Right lung (tissue), 5 donors: ENCODE measurements around the gene PDYN. TPM values are rescaled to one million over a fixed set of nuclear protein-coding genes. Genes with fewer than 3 reads are reported as not detected.

Experiments used
- DNase-seq, 2 donors: peaks; one replicate each; pipeline ENCODE4 v3.0.0-alpha.2; 2013
- polyA plus RNA-seq, 5 donors: library from polyadenylated mRNA; unstranded; fragments of 120-200 nt; gene quantifications; one replicate each; pipeline versions ENCODE4 v1.2.1 to v1.2.3, GENCODE V29; 2013; ENCODE audit warnings: inconsistent platforms in 1 of 5, low replicate concordance in 1 of 5; ENCODE audit not compliant: insufficient read length in 5 of 5, insufficient read depth in 1 of 5

The PDYN gene
- polyA plus RNA-seq, 5 donors, result not detected

DNA sequence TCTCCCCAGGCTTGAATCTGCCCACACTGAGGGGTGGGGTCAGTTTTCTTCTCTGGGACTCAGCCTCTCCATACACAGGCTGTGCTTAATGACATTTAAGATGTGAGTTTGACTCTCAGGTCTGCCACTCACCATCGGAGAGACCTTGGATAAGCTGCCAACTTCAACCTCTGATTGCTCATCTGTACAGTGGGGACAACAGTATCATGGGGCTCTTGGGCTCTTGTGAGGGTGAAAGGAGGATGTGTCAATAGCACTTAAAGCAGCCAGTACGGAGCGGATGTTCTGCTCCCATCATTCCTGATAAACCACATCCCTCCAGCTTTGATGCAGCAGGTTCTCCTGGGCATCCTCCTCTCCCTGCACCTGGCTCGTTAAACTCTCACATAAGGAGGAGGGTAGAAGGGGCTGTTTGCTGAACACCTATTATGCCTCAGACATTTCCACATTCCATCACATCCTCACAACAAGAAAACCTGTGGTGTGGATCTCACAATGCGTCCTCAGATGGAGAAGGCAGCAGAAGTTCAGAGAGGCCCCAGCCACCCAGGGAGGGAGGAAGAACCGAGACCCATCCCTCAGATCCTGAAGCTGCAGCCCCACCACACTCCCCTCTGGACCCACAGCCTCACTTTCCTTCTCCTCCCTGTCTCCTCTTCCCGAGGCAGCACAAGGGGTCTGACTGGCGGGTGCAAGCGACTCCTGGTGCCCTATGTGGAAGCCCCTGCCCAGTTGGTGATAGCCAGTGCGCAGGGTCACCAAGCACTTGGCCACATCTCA lies 1.9 kb upstream of the PDYN start:
- DNase-seq, result no peak

DNA sequence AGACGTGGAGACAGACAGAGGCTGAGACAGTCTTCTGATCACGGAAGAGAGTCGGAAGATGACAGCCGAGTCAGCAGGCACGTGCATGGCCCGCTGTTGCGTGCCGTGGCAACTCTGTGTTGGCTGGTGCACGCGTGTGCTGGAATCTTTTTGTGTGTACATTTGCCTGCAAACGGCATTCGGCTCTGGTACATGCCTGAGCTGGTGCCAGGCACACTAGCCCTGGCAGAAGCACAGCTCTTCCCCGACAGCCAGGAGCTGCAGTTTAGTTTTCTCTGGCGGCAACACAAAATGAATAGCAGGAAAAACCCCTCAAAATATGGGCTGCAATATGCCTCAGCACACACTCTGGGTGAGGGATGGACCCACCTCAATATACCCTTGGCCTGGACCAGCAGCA lies 769 bp upstream of the PDYN start:
- DNase-seq, result no peak

DNA sequence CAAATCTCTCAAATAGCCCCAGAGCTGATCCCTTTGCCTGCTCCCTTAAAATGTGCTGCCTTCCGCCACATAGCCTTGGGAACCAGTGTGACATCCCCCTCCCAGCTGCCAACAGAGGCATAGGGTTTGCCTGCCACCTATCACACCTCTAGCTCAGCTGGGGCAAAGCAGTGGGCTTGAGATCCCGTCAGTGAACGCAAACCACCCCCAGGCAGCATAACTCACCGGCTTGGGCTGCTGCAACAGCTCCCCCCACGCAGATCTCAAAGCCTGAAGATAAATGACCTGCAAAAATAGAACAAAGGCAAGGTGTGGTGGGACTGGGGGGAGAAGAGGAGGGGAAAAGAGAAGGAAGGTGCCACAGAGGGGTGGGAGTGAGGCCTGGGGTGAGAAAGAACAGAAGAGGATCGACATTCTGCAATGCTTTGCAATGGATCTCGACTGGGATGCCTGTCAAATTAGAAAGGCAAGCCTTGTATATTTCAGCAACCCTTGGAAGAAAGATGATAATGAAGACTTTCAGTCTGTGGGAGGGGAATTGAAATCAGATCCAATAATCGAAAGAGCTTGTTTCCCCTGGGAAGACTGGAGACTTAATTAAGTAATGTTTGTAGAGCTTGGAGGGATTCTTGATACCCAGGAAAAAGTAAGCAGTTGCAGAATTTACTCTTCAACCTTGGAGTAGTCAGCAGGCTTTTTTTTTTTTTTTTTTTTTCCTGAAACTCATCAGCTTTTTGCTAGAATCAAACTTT lies 1.3 kb downstream of the PDYN start:
- no peak for DNase-seq

DNA sequence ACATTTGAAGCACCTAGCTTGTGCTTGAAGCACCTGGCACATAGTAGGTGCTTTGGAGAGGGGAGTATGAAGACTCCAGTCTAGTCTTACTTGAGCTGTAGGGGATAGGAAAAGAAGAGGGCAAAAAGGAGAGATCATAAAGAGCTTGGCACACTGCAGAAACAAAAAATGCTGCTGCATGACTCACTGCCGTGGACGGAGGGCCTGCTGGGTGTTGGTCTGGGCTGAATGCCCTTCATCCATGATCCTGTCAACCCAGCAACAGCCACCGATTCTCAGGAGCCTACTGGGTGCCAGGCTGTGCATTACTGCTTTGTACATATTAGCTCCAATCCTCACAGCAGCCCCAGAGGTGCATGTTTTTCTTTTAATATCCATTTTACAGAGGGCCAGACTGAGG lies 6.0 kb downstream of the PDYN start:
- DNase-seq, result no peak

DNA sequence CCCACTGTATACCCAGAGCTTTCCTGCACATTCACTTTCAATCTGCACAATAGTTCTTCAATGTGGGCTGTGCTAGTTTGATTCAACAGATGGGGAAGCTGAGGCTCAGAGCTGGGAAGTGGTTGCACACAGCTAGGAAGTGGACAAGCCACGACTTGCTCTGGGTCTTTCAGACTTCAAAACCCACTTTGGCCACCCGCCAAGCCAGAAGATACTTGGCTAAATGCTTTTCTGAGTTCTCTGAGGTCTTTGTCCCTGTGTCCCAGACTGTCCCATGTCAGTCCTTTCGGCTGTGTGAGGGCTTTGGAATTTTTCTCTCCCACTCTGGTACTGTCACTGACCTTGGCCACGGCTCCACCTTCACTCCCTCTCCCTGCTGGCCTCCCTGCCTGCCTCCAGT lies 10.6 kb downstream of the PDYN start:
- no peak for DNase-seq

DNA sequence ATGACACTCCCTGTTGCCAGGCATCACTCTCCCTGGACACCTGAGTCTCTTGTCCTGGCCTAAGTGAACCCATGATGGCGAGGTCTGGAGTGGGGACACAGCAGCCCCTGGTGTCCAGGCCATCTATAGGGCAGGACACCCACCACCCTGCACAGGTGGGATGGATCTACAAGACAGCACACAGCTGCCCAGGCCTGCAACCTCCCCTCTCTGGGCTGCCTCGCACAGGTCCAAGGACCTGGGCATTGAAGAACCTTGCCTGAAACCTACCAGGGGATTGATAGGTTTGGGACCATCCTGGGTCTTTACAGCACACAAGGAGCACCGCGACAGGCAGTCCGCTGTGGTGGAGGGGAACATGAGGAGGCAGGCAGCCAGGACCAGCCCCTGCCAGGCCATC lies 11.2 kb downstream of the PDYN start:
- DNase-seq, result no peak

DNA sequence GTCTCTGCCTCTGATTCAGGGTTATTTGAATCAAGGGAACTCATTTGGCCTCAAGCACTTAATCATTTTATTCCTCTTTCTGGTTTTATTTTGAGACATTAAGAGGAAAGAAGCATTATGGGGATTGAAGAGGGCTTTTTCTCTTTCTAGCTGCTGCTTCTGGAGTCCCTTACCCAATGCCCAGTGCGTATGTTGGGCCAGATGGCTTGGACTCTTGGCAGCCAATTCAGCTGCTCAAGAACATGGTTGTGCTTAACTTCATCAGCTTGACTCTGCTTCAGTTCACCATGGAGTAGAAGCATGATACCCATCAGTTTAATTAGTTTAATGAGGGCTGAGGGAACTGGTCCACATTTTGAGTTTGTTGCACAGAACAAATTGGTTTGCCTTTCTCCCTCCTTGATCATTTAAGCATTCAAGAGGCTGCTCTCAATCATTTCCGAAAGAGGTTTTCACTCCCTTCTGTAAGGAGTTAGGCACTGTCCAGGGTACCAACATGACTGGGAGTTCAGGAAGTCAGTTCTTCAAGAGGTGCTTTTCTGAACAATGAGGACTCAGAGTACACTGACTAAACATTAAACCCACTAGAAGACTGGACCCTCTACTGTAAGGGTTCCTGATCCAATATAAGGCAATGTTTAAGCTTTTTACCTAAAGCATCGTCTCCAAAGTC lies 14.6 kb downstream of the PDYN start:
- no peak for DNase-seq

DNA sequence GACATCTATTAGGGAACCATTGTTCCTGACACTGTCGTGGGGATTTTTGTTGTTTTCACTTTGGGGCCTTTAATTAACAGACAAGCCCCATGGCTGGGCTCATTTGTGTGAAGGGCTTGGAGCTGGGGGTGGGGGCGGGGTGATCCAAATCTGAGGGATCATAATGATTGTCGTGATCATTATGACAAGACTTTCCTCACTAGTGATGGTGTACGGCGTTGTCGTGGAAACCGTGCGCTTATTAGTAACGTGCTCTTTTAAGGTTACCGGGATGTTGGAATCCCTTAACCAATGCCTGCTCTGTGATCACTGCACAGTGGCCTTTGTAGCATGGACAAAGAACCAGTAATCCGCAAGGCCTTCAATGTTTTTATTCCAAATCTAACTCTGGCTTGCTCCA lies 18.6 kb downstream of the PDYN start:
- DNase-seq, result no peak

DNA sequence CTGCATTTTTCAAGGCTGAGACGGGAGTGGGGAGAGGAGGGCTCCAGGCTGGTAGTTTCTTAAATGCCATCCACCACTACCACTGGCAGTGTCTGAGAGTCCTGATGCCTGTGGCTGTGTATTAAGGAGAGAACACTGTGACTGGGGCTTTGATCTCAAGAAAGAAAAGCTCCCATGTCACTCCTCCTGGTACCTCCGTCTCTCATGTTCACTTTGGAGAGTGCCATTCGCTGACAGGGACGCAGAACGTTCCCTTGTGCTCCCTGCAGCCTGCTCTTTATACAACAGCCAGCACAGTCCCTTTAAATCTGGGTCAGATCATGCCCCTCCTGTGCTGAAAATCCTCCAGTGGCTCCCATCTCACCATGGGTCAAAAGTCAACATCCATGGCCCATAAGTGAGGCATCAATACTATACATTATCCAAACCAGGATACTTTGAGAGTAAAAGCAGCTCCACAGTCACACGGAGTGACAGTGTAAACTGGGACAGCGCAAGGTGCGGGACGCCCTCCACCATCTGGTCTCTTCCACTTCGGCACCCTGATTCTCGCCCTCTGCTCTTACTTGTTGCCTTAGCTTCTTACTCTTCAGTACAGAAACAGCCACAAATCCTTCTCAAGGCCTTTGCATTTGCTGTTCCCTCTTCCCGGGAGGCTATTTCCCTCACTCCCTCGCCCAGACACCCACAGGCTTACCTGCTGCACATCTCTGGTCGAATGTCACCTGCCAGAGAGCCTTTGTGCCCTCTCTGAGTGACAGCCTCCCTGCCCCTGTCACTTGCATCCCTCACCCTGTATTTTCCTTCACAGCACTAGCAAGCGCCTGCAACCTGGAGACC lies 20.0 kb downstream of the PDYN start:
- DNase-seq, result no peak

DNA sequence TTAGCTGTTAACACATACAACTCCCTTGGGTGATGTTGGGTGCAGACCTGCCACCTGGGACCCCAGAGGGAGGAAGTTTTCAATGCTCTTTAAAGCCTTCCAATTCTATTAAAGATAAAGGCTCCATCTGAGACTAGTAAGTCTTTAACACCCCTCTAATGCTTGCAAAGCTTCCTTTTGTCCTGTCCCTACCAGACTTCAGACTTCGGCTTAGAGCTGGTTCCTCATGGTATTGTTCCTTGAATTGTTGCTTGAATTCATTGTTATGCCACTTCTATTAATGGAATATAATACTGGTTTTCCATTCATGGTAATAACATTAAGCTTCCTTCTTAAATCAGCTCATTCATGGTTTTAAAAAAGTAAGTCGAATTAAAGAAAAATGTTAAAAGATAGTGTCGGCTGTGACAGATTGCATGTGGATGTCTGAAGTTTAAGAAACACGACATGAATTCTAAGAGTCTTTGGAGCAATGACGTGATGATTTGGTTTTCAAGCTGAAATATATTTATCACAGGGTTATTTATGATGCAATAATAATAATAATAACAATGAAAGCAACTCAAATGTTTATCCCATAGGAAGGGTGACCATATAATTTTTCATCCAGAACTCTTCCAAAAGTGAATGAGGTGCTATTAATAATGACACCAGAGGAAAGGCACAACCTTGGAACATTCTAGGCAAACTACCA lies 21.8 kb downstream of the PDYN start:
- DNase-seq, result no peak

DNA sequence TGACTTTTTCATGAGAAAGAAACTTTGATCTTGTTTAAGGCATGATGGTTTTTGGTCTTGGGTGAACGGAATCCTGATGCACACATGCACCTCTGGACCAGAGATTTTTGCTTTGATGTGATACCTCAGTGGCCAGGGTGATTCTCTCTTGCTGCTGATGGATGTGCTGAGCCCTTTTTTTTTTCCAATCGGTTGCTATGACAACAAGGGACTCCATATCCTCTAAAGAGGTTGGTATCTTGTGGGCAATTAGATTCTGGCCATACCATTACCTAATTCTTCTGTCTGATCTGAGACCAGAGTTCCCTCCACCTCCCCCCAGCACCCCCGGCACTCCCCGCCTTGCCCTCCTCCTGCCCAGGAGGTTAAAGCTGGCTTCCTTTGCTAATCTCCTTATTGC lies 24.9 kb downstream of the PDYN start:
- no peak for DNase-seq

DNA sequence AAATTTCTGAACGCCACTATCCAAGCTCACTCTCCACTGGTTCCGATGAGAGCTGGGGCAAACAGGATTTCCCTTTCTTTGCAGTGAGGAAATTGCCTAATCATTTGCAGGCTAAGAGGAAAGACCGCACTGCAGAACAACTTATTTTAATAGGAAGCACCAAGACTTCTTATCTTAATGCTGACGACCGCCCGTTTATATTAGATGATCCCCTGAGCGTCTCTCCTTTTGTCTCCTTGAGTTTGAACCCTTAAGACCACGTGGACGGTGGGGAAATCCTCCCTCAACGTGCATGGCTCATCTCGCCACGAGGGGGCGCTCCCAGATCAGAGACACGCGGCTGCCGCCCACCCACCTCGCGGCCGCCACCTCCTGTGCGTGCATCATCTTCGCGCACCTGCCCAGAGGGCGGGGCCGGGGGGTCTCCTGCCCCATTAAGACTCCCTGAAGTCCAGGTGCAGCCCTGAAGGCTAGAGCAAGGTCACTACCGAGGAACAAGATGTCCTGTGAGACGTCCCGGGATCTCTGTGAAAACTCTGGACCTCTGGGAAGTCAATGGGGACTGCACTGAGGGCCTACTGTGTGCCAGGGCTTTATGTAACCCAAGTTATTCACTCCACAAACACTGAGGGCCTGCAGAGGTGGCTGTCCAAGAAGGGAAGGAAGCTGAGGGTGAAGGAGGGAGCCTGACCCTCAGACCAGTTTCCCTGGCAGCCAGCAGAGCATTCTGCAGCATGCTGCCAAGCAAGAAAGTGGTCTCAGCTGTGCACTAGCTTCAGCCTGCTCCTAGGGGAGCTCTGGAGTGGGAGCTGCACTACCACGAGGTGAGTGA lies 28.1 kb downstream of the PDYN start:
- DNase-seq, result peak; percentile 30 to 50

DNA sequence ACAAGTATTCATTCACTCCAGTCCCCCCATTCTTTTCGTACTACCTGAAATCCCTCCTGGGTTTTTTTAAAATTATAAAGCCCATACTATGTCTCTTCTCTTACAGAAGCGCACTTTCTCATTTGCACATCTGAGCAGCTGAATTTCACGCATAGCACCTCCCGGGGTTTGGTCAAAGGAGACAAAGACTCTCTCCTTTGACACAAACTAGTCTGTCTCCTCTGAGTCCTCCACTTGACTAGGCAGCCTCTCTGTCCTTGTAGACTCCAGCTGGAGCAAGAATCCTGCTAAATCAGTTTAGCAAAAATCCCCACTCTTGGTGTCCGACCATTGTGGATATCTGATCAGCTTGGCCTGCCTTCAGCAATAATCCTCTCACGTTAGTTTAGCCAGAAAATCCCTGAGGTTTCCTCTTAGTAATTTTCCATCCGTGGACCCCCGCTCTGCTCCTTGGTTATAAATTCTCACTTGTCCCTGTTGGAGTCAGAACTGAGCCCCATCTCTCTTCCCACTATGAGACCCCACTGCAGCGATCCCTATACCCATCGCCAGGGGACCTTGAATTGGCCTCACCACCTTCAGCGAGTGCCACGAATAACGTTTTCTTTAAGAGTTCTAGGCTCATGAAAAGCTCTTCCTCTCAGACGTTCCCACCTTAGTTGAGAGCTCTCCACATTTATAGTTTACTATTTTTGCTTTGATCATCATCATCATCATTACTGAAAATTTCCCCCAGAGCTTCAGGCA lies 29.0 kb downstream of the PDYN start:
- no peak for DNase-seq

DNA sequence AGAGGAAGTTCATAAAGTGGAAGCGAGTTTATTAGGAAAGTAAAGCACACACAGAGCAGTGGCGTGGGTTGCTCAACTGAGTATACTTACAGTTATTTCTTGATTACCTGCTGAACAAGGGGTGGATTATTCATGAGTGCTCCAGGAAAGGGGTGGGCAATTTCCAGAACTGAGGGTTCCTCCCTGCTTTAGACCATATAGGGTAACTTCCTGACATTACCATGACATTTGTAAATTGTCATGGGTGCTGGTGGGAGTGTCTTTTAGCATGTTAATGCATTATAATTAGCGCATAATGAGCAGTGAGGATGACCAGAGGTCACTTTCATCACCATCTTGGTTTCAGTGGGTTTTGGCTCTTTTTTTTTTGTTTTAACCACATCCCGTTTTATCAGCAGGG lies 29.8 kb downstream of the PDYN start:
- no peak for DNase-seq

DNA sequence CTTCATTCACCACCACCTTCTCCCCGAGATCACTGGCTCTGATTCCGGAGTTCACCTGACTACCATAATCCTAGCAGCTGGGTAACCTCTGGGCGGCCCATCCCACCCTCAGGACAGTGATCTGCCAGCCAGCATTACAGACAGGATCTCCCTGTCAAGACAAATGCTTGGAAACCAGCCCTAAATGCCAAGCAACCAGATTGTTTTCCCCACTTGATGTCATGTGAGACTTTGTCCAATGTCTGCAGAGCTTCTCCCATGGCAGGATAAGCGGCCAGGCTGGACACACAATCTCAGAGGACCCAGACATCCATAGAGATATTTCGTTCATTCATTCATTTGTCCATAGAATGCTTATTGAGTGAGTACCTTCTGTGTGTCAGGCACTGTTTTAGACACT lies 32.5 kb downstream of the PDYN start:
- DNase-seq, result no peak

DNA sequence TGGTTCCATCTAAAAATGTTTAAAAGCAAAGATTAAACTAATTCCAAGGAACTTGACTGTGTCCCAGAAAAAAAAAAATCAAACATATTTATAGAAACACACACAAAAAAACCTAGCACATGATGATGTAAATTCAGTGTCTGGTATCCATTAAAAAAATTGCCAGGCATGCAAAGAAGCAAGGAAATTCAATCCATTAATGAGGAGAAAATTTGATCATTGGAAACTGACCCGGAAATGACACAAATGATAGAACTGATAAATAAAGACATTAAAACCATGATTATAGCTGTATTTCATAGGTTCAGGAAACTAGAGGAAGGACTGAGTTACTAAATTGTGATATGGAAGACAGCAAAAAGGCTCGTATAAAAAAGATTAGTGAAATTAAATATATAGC lies 34.7 kb downstream of the PDYN start:
- no peak for DNase-seq

DNA sequence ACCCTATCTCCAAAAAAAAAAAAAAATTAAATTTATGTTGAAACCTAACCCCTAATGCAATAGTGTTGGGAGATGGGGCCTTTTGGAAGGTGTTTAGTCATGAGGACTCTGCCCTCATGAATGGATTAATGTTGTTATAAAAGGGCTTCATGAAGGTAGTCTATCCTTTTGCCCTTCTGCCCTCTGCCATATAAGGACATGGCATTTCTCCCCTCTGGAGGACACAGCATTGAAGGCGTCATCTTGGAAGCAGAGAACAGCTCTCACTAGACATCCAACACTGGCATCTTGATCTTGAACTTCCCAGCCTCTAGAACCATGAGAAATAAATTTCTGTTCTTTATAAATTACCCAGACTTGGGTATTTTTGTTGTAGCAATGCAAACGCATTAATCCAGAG lies 35.4 kb downstream of the PDYN start:
- no peak for DNase-seq

DNA sequence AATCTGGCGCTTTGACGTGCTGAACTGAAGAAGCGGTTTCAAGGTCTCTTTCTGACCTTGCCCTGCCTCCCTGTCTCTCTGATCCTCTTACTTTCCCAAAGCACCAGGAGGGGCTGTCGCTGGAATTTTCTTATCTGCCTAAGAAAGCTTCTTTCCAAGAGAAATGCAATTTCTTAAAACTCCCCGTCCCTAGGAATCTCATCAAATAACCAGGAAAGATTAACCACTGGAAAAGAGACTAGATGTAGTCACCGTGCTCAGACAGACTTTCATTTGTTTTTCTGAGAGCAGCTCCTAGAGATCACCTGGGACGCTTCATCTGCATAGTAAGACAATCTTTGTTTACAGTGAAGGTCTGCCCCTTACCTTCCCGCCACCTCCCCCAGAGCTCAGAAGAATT lies 38.6 kb downstream of the PDYN start:
- no peak for DNase-seq

DNA sequence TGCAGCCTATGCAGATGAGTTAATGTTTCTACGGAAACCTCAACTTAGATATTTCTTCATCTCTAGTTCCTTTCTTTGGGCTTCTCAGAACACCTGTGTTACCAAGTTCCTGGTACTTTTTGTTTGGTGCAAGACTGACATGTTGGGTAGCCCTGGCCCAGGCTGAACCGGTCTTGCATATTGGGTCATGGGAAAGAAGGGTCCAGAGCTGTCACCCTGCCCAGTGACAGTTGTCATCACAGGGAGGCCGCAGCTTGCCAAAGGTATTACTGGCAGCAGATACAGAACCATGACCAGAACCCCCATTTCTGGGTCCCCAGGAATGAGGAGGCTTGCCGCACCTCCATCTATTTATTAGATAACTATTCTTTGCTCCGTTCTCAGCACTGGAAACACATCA lies 40.2 kb downstream of the PDYN start:
- DNase-seq, result no peak
